Measurements from ENCODE around the gene SPIRE1.

Gene SPIRE1

GRCh38 chr18:12408247-12408869, 249.5 kb downstream of the SPIRE1 start:
- Histone ChIP-seq H3K9me3 (ENCODE audit: control insufficient read depth, low read length) (no peaks in the 10 kb centered on the region), H3K4me3 (ENCODE audit: low read length) (peak overlapping the region; percentile 91), H3K4me1 (ENCODE audit: control insufficient read depth, insufficient read depth, low read length) (peaks cover 17% of the 10 kb centered on the region), H3K36me3 (ENCODE audit: control insufficient read depth, insufficient read depth, low read length, severe bottlenecking) (no peaks in the 10 kb centered on the region), H3K9ac (ENCODE audit: low read length) (peak overlapping the region; percentile 90), H3K27me3 (replicated peaks; ENCODE audit: control insufficient read depth, insufficient read depth, low read length) (no peaks in the 10 kb centered on the region)
- peak; percentile 60 for DNase-seq (ENCODE audit: low read depth)

- no peaks in the 10 kb centered on the region for H3K27me3 ChIP-seq (replicated peaks; ENCODE audit: control insufficient read depth, insufficient read depth, low read length)
- H3K9me3 ChIP-seq (ENCODE audit: control insufficient read depth, low read length): no peaks in the 10 kb centered on the region
- H3K9ac ChIP-seq (ENCODE audit: low read length): no peak overlapping the region
- H3K4me3 ChIP-seq (ENCODE audit: low read length): no peak overlapping the region
- peaks cover 17% of the 10 kb centered on the region for H3K4me1 ChIP-seq (ENCODE audit: control insufficient read depth, insufficient read depth, low read length)
- no peak for DNase-seq (ENCODE audit: low read depth)
- no peaks in the 10 kb centered on the region for H3K36me3 ChIP-seq (ENCODE audit: control insufficient read depth, insufficient read depth, low read length, severe bottlenecking)
Observed at GRCh38 chr18:12406371-12407111, 251.4 kb downstream of the SPIRE1 start.

GRCh38 chr18:12405066-12405465, 252.8 kb downstream of the SPIRE1 start:
- Histone ChIP-seq H3K36me3 (ENCODE audit: control insufficient read depth, insufficient read depth, low read length, severe bottlenecking) (no peaks in the 10 kb centered on the region), H3K4me1 (ENCODE audit: control insufficient read depth, insufficient read depth, low read length) (peaks cover 17% of the 10 kb centered on the region), H3K9ac (ENCODE audit: low read length) (no peak overlapping the region), H3K4me3 (ENCODE audit: low read length) (no peak overlapping the region), H3K9me3 (ENCODE audit: control insufficient read depth, low read length) (no peaks in the 10 kb centered on the region), H3K27me3 (replicated peaks; ENCODE audit: control insufficient read depth, insufficient read depth, low read length) (no peaks in the 10 kb centered on the region)
- DNase-seq (ENCODE audit: low read depth): no peak

GRCh38 chr18:12403601-12404506, 254.1 kb downstream of the SPIRE1 start:
- Histone ChIP-seq H3K36me3 (ENCODE audit: control insufficient read depth, insufficient read depth, low read length, severe bottlenecking) (no peaks in the 10 kb centered on the region), H3K9ac (ENCODE audit: low read length) (peak overlapping the region; percentile 27), H3K27me3 (replicated peaks; ENCODE audit: control insufficient read depth, insufficient read depth, low read length) (peaks cover 4% of the 10 kb centered on the region), H3K4me3 (ENCODE audit: low read length) (peak overlapping the region; percentile 10), H3K9me3 (ENCODE audit: control insufficient read depth, low read length) (no peaks in the 10 kb centered on the region), H3K4me1 (ENCODE audit: control insufficient read depth, insufficient read depth, low read length) (peaks cover 16% of the 10 kb centered on the region)
- peak; percentile 86 for DNase-seq (ENCODE audit: low read depth)

- peaks cover 10% of the 10 kb centered on the region for H3K4me1 ChIP-seq (ENCODE audit: control insufficient read depth, insufficient read depth, low read length)
- no peaks in the 10 kb centered on the region for H3K36me3 ChIP-seq (ENCODE audit: control insufficient read depth, insufficient read depth, low read length, severe bottlenecking)
- no peak overlapping the region for H3K9ac ChIP-seq (ENCODE audit: low read length)
- H3K27me3 ChIP-seq (replicated peaks; ENCODE audit: control insufficient read depth, insufficient read depth, low read length): peaks cover 4% of the 10 kb centered on the region
- no peak for DNase-seq (ENCODE audit: low read depth)
- H3K9me3 ChIP-seq (ENCODE audit: control insufficient read depth, low read length): no peaks in the 10 kb centered on the region
- no peak overlapping the region for H3K4me3 ChIP-seq (ENCODE audit: low read length)
Observed at GRCh38 chr18:12401881-12402280, 256.0 kb downstream of the SPIRE1 start.

GRCh38 chr18:12399231-12399630, 258.7 kb downstream of the SPIRE1 start:
- H3K27me3 ChIP-seq (replicated peaks; ENCODE audit: control insufficient read depth, insufficient read depth, low read length): peaks cover 8% of the 10 kb centered on the region
- no peaks in the 10 kb centered on the region for H3K36me3 ChIP-seq (ENCODE audit: control insufficient read depth, insufficient read depth, low read length, severe bottlenecking)
- no peak for DNase-seq (ENCODE audit: low read depth)
- no peaks in the 10 kb centered on the region for H3K9me3 ChIP-seq (ENCODE audit: control insufficient read depth, low read length)
- no peak overlapping the region for H3K9ac ChIP-seq (ENCODE audit: low read length)
- H3K4me1 ChIP-seq (ENCODE audit: control insufficient read depth, insufficient read depth, low read length): peaks cover 9% of the 10 kb centered on the region
- H3K4me3 ChIP-seq (ENCODE audit: low read length): no peak overlapping the region

- H3K4me1 ChIP-seq (ENCODE audit: control insufficient read depth, insufficient read depth, low read length): peaks cover 3% of the 10 kb centered on the region
- no peaks in the 10 kb centered on the region for H3K36me3 ChIP-seq (ENCODE audit: control insufficient read depth, insufficient read depth, low read length, severe bottlenecking)
- no peak overlapping the region for H3K4me3 ChIP-seq (ENCODE audit: low read length)
- no peak for DNase-seq (ENCODE audit: low read depth)
- peaks cover 8% of the 10 kb centered on the region for H3K27me3 ChIP-seq (replicated peaks; ENCODE audit: control insufficient read depth, insufficient read depth, low read length)
- H3K9me3 ChIP-seq (ENCODE audit: control insufficient read depth, low read length): no peaks in the 10 kb centered on the region
- no peak overlapping the region for H3K9ac ChIP-seq (ENCODE audit: low read length)
Observed at GRCh38 chr18:12398625-12399024, 259.3 kb downstream of the SPIRE1 start.

GRCh38 chr18:12397793-12398192, 260.1 kb downstream of the SPIRE1 start:
- no peak overlapping the region for H3K9ac ChIP-seq (ENCODE audit: low read length)
- no peaks in the 10 kb centered on the region for H3K36me3 ChIP-seq (ENCODE audit: control insufficient read depth, insufficient read depth, low read length, severe bottlenecking)
- no peak for DNase-seq (ENCODE audit: low read depth)
- H3K27me3 ChIP-seq (replicated peaks; ENCODE audit: control insufficient read depth, insufficient read depth, low read length): peaks cover 8% of the 10 kb centered on the region
- H3K9me3 ChIP-seq (ENCODE audit: control insufficient read depth, low read length): no peaks in the 10 kb centered on the region
- no peaks in the 10 kb centered on the region for H3K4me1 ChIP-seq (ENCODE audit: control insufficient read depth, insufficient read depth, low read length)
- H3K4me3 ChIP-seq (ENCODE audit: low read length): no peak overlapping the region

- no peaks in the 10 kb centered on the region for H3K4me1 ChIP-seq (ENCODE audit: control insufficient read depth, insufficient read depth, low read length)
- H3K4me3 ChIP-seq (ENCODE audit: low read length): no peak overlapping the region
Observed at GRCh38 chr18:12397254-12397653, 260.7 kb downstream of the SPIRE1 start.

More at GRCh38 chr18:12397254-12397653, 260.7 kb downstream of the SPIRE1 start:
- Histone ChIP-seq H3K9ac (ENCODE audit: low read length) (no peak overlapping the region), H3K36me3 (ENCODE audit: control insufficient read depth, insufficient read depth, low read length, severe bottlenecking) (no peaks in the 10 kb centered on the region), H3K9me3 (ENCODE audit: control insufficient read depth, low read length) (no peaks in the 10 kb centered on the region), H3K27me3 (replicated peaks; ENCODE audit: control insufficient read depth, insufficient read depth, low read length) (peaks cover 8% of the 10 kb centered on the region)
- DNase-seq (ENCODE audit: low read depth): no peak
